Astrocyte of the cerebellum (primary cell): ENCODE results near the gene MPP1.

ENCODE experiments used
- DNase-seq: peaks from one replicate; pipeline ENCODE4 v3.0.0-alpha.2; 2011; ENCODE audit warnings: low read depth
- H3K4me3 ChIP-seq: 2 replicates; pipeline ENCODE4 v1.5.1; 2011; ENCODE audit warnings: mild to moderate bottlenecking, low read depth, low read length, moderate library complexity
- in situ Hi-C: cut with HindIII; loops from 2 replicates; pipeline ENCODE4 v1.10.0; 2017; ENCODE audit warnings: low sequenced_read_pairs
- TF ChIP-seq, protein P1 (sequence below): IDR thresholded peaks from 2 replicates; pipeline ENCODE4 v1.5.1; 2012; ENCODE audit warnings: low read length, low read depth, moderate library complexity, mild to moderate bottlenecking; ENCODE audit errors: missing control alignments

The MPP1 gene

DNA sequence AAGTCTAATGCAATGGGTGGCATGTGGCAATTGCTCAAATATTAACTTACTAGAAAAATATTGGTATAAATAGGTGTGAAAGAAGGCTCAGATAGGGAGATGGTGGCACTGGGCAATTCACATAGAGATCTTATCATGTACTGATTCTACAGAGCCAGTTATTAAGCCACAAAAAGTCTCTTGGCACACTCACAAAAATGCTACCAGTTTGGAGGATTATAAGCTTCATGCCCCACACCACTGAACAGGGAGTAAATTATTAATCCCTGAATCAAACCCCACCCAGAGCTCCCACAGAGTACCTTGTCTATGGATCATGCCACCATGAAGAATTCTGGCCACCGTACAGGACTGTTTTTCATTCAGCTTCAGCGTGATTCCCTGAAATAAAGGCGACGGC is 13.8 kb downstream of the MPP1 start:
- no peak for DNase-seq
- TF ChIP-seq, protein P1, sequence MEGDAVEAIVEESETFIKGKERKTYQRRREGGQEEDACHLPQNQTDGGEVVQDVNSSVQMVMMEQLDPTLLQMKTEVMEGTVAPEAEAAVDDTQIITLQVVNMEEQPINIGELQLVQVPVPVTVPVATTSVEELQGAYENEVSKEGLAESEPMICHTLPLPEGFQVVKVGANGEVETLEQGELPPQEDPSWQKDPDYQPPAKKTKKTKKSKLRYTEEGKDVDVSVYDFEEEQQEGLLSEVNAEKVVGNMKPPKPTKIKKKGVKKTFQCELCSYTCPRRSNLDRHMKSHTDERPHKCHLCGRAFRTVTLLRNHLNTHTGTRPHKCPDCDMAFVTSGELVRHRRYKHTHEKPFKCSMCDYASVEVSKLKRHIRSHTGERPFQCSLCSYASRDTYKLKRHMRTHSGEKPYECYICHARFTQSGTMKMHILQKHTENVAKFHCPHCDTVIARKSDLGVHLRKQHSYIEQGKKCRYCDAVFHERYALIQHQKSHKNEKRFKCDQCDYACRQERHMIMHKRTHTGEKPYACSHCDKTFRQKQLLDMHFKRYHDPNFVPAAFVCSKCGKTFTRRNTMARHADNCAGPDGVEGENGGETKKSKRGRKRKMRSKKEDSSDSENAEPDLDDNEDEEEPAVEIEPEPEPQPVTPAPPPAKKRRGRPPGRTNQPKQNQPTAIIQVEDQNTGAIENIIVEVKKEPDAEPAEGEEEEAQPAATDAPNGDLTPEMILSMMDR: no peak
- no peak overlapping the region for H3K4me3 ChIP-seq
- in situ Hi-C loops: no loop called here

DNA sequence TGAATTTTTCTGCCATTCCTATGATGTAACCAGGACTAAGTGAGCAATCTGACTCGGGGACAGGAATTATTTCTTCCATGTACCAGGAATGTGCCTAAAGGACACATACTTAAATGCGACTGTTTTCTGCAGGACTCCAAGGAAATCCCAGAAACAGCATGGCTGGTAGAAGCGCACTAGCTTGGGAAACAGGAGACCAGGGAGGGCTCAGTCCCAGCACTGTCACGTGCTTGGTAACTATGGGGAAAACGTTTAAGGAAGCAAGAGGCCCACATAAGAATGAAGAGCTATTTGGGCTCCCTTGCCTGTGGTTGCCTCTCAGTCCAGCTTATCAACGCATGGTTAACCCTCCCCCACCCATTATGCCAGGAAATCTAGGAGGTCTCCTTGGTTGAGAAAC is 19.6 kb downstream of the MPP1 start:
- DNase-seq: no peak
- in situ Hi-C loops: no loop called here
- TF ChIP-seq, protein P1: no peak
- H3K4me3 ChIP-seq: no peak overlapping the region

DNA sequence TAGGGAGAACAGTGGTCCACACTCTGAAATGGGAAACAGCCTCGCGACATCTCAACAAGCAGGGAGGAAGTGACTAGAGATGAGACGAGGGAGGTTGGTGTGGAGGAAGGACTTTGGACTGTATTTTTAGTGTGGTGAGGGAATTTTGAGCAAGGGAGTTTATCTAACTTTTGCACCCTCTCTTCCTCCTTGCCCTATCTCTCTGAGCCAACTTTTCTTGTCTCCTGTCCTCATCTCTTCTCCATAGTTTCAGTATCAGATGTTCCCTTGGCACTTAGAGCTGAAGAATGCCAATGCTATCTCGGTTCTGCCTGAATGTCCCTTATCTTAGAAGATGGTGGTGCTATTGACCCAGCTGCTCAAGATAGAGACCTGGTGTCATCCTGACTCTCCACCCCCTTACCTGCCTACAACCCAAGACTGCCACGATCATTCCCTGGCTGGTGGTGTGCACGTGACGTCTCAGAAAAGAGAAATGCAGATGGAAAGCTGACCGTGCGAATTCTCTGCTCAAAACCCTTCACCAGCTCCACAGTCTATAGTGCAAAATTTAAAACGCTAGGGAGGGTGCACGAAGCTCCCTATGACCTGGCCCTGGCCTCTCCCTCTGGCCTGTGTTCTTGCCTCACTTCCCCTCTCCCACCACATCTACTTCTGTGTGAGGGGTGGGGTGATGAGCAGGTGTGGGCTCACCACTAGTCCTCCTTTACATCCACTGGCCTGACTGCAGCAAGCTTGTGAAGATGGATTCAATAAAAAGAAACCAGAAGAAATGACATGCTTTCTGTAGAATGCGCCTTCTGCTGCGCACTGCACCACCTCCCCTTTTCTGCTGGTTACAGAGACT is 20.9 kb downstream of the MPP1 start:
- no peak overlapping the region for H3K4me3 ChIP-seq
- in situ Hi-C loops: no loop called here
- TF ChIP-seq, protein P1: no peak
- no peak for DNase-seq

DNA sequence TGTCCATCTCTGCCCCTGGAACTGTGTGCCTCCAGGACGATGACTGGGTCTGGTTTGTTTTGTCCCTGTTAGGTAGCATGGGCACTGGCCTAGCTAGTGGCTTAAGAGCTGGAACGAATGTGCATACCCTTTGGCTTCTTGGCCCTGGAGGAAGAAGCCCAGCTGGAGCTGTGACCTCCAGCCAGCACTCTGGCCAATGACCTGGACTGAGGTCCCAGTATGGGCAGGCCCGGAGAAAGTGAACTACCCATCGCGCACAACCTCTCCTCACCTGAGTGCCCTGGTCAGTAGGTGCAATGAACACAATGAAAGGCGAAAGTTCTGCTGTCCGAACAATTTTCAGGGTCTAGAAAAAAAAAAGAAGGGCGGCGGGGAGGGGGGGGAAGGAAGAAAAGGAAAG is 24.3 kb downstream of the MPP1 start:
- no peak for DNase-seq
- H3K4me3 ChIP-seq: no peak overlapping the region
- TF ChIP-seq, protein P1: no peak
- in situ Hi-C loops: no loop called here

DNA sequence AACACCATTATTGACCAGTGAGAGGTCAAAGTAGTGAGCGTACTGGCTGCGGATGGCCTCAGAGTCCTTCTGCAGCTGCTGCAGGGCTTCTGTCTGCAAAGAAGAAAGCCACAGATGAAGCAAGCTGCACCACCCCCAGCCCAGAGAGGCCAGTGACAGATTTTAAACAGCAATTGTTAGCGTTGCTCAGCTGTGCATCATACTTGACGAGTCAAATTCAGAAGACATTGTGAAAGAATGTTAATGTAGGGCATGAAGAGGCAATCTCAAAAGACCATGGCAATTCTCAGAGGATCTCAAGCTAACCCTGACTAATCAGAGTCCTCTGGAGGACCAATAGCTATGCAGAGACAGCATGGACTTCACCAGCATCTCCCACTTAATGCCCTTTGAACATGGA is 26.0 kb downstream of the MPP1 start:
- in situ Hi-C loops: no loop called here
- DNase-seq: no peak
- TF ChIP-seq, protein P1: no peak
- no peak overlapping the region for H3K4me3 ChIP-seq

DNA sequence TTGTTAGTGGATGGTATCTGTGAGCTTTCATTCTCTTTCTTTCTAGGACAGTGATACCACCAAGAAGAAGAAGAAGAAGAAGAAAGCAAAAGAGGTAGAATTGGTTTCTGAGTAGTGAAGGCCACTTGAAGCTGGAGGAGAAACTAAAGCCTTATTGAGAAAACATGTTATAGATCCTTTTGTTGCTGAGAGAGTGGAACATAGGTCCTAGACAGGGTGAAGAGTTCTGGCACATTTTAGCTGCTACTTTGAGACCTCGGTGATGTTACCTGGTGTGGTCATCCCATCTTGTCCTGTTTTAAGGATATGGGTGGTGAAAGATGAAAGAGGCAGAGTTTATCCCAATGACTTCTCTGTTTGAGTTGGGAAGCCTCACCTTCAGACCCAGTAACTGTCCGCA is 28.5 kb downstream of the MPP1 start:
- TF ChIP-seq, protein P1: no peak
- DNase-seq: no peak
- in situ Hi-C loops: no loop called here
- no peak overlapping the region for H3K4me3 ChIP-seq
